HEK293 (cell line): ENCODE measurements around the gene RNF181.

ENCODE experiments used
- GFI1B ChIP-seq: fragments of 450-650 bp; formaldehyde crosslinking; IDR thresholded peaks from 2 replicates; pipeline ENCODE4 v1.5.1; 2016; ENCODE audit warnings: missing biosample characterization, missing genetic modification characterization
- RBAK ChIP-seq: fragments of 450-650 bp; formaldehyde crosslinking; IDR thresholded peaks from 2 replicates; pipeline ENCODE4 v1.5.1; 2016; ENCODE audit warnings: missing biosample characterization, missing genetic modification characterization
- ZBTB10 ChIP-seq: fragments of 450-650 bp; formaldehyde crosslinking; IDR thresholded peaks from 2 replicates; pipeline ENCODE4 v1.5.1; 2016; ENCODE audit warnings: missing biosample characterization, missing genetic modification characterization
- ZBTB20 ChIP-seq: fragments of 450-650 bp; formaldehyde crosslinking; IDR thresholded peaks from 2 replicates; pipeline ENCODE4 v1.5.1; 2016; ENCODE audit warnings: missing biosample characterization, missing genetic modification characterization
- ZNF324 ChIP-seq: fragments of 450-650 bp; formaldehyde crosslinking; IDR thresholded peaks from 2 replicates; pipeline ENCODE4 v1.5.1; 2016; ENCODE audit warnings: missing biosample characterization, missing genetic modification characterization
- ZNF404 ChIP-seq: fragments of 450-650 bp; formaldehyde crosslinking; IDR thresholded peaks from 2 replicates; pipeline ENCODE4 v1.5.1; 2017; ENCODE audit warnings: missing biosample characterization, missing genetic modification characterization
- TF ChIP-seq, protein P1 (sequence below): fragments of 450-650 bp; formaldehyde crosslinking; IDR thresholded peaks from 2 replicates; pipeline ENCODE4 v1.5.1; 2016; ENCODE audit warnings: missing biosample characterization, missing genetic modification characterization
- TF ChIP-seq, protein P2 (sequence below): fragments of 450-650 bp; formaldehyde crosslinking; IDR thresholded peaks from 2 replicates; pipeline ENCODE4 v1.5.1; 2016; ENCODE audit warnings: missing biosample characterization, missing genetic modification characterization

DNA sequence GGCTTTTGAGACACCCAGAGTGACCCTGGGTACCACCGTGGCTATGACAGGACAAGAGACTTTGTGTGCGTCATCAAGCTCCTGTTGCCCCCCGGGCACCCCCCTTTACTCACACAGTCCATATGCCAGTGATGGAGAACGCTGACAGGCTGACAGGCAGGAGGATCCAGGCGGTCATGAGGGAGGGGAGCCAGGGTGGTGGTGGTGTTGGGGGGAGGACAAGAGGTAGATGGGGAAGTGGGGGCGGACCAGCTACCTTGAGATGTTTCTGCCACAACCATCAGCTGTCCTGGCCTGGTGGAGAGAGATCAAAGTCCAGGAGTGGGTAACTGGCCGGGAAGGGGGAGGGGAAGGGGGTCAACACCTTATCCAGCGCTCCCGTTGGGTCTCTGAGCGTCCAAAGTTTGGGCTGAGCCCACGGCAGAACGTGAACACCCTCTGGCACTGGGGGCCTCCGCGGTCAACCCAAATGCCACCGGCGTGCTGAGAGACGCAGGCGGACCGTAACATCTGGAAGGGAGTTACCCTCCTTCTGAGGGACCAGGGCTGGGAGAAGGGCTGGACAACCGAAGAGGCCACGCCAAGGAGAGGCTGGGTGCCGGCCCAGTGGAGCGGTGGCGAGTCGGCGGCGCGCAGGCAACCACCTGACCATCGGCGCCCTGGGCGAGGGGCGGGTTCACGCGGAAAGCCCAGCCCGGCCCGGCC, 6.4 kb downstream of the RNF181 start:
- TF ChIP-seq ZNF324 (tag by site-specific recombination) = no peak
- no peak for TF ChIP-seq RBAK (tag by site-specific recombination)
- no peak for TF ChIP-seq ZBTB10 (tag by site-specific recombination)
- TF ChIP-seq, protein P1, sequence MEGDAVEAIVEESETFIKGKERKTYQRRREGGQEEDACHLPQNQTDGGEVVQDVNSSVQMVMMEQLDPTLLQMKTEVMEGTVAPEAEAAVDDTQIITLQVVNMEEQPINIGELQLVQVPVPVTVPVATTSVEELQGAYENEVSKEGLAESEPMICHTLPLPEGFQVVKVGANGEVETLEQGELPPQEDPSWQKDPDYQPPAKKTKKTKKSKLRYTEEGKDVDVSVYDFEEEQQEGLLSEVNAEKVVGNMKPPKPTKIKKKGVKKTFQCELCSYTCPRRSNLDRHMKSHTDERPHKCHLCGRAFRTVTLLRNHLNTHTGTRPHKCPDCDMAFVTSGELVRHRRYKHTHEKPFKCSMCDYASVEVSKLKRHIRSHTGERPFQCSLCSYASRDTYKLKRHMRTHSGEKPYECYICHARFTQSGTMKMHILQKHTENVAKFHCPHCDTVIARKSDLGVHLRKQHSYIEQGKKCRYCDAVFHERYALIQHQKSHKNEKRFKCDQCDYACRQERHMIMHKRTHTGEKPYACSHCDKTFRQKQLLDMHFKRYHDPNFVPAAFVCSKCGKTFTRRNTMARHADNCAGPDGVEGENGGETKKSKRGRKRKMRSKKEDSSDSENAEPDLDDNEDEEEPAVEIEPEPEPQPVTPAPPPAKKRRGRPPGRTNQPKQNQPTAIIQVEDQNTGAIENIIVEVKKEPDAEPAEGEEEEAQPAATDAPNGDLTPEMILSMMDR = no peak
- TF ChIP-seq ZBTB20 = no peak
- no peak for TF ChIP-seq ZNF404 (tag by site-specific recombination)
- TF ChIP-seq GFI1B = no peak
- TF ChIP-seq, protein P2, sequence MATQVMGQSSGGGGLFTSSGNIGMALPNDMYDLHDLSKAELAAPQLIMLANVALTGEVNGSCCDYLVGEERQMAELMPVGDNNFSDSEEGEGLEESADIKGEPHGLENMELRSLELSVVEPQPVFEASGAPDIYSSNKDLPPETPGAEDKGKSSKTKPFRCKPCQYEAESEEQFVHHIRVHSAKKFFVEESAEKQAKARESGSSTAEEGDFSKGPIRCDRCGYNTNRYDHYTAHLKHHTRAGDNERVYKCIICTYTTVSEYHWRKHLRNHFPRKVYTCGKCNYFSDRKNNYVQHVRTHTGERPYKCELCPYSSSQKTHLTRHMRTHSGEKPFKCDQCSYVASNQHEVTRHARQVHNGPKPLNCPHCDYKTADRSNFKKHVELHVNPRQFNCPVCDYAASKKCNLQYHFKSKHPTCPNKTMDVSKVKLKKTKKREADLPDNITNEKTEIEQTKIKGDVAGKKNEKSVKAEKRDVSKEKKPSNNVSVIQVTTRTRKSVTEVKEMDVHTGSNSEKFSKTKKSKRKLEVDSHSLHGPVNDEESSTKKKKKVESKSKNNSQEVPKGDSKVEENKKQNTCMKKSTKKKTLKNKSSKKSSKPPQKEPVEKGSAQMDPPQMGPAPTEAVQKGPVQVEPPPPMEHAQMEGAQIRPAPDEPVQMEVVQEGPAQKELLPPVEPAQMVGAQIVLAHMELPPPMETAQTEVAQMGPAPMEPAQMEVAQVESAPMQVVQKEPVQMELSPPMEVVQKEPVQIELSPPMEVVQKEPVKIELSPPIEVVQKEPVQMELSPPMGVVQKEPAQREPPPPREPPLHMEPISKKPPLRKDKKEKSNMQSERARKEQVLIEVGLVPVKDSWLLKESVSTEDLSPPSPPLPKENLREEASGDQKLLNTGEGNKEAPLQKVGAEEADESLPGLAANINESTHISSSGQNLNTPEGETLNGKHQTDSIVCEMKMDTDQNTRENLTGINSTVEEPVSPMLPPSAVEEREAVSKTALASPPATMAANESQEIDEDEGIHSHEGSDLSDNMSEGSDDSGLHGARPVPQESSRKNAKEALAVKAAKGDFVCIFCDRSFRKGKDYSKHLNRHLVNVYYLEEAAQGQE = no peak
